ENCODE data around the gene SLC23A2.

- TF ChIP-seq REST (IDR thresholded peaks at IDR 0.05; ENCODE audit: insufficient read depth in 1 of 2, low read depth in 2 of 2, low read length in 2 of 2) (no peak), POLR2AphosphoS5 (IDR thresholded peaks at IDR 0.05; ENCODE audit: low read depth, low read length) (no peak), SIN3A (IDR thresholded peaks at IDR 0.05; ENCODE audit: borderline replicate concordance, insufficient read depth, low read length) (no peak), TAF1 (IDR thresholded peaks at IDR 0.05; ENCODE audit: borderline replicate concordance, insufficient read depth, low read length) (no peak)
These were observed 189.6 kb downstream of the SLC23A2 start for GRCh38 chr20:4811661-4812181.

Measured in PFSK-1 (cell line).